Superior temporal gyrus (tissue), 1 donor: ENCODE measurements around the gene SH3BP4.

Source experiments
- DNase-seq: peaks from one replicate; pipeline ENCODE4 v3.0.0-alpha.2; 2016; ENCODE audit errors: extremely low spot score

SH3BP4 gene

GRCh38 chr2:234966340-234966739, 14.5 kb downstream of the SH3BP4 start:
- no peak for DNase-seq

- no peak for DNase-seq
Observed at GRCh38 chr2:234967201-234967869, 15.5 kb downstream of the SH3BP4 start.

- no peak for DNase-seq
Observed at GRCh38 chr2:234967870-234968208, 16.0 kb downstream of the SH3BP4 start.

- DNase-seq: no peak
Observed at GRCh38 chr2:234968631-234969305, 17.0 kb downstream of the SH3BP4 start.

GRCh38 chr2:234969306-234970098, 17.7 kb downstream of the SH3BP4 start:
- no peak for DNase-seq

GRCh38 chr2:234970099-234970440, 18.3 kb downstream of the SH3BP4 start:
- DNase-seq: no peak

- no peak for DNase-seq
Observed at GRCh38 chr2:234970477-234970882, 18.7 kb downstream of the SH3BP4 start.

- DNase-seq: no peak
Observed at GRCh38 chr2:234971496-234971895, 19.7 kb downstream of the SH3BP4 start.

GRCh38 chr2:234973008-234973407, 21.2 kb downstream of the SH3BP4 start:
- no peak for DNase-seq

GRCh38 chr2:234974501-234975385, 22.9 kb downstream of the SH3BP4 start:
- no peak for DNase-seq

- no peak for DNase-seq
Observed at GRCh38 chr2:234975611-234976010, 23.8 kb downstream of the SH3BP4 start.

GRCh38 chr2:234976479-234977227, 24.8 kb downstream of the SH3BP4 start:
- DNase-seq: no peak

GRCh38 chr2:234977228-234977679, 25.4 kb downstream of the SH3BP4 start:
- DNase-seq: no peak

GRCh38 chr2:234978466-234979203, 26.8 kb downstream of the SH3BP4 start:
- DNase-seq: no peak

- no peak for DNase-seq
Observed at GRCh38 chr2:234979204-234980167, 27.7 kb downstream of the SH3BP4 start.

GRCh38 chr2:234980451-234981187, 28.8 kb downstream of the SH3BP4 start:
- DNase-seq: no peak

GRCh38 chr2:234981197-234982095, 29.6 kb downstream of the SH3BP4 start:
- no peak for DNase-seq
